ENCODE data around the gene RILPL2. TPM values are rescaled to one million over a fixed set of nuclear protein-coding genes. Genes with fewer than 3 reads are reported as not detected.

RILPL2 gene
- total and polyA plus RNA-seq, 2 of the 13 experiments (the other 11 are each of a cell fraction or from before 2014, with no cell fraction given), result 2.7 to 8.1 TPM

DNA sequence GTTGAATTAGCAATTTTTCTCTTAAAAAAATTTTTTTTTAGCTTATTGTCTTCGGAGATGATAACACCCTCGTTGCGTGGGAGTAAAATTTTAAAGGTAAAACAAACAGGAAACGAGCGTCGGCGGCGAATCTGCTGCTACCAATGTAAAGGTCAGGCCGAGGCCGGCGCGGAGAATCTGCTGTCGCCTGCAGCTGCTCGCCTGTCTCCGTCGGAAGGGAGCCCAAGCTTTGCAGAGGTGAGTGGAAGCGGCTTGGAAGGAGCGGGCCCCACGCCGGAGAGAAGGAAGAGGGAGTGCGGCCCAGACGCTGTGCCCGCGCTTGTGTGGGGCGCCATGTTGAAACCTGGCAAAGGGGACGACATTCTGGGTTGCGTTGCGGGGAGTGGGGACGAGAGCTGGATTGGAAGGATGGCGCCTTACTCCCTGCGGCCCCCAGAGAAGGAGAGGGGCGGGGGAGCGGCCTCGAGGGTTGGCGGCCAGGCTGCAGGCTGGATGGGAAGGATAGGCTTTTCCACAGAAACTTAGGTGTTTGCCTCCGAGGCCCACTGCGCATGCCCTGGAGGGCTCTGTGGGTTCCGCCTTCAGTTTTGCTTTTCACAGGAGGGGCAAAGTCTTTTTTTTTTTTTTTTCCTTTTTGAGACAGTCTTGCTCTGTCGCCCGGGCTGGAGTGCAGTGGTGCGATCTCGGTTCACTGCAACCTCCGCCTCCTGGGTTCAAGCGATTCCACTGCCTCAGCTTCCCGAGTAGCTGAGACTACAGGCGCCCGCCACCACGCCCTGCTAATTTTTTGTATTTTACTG, 21.7 kb upstream of the RILPL2 start, which contains the start of gene SNRNP35 (continued):
- TF ChIP-seq, protein P1, sequence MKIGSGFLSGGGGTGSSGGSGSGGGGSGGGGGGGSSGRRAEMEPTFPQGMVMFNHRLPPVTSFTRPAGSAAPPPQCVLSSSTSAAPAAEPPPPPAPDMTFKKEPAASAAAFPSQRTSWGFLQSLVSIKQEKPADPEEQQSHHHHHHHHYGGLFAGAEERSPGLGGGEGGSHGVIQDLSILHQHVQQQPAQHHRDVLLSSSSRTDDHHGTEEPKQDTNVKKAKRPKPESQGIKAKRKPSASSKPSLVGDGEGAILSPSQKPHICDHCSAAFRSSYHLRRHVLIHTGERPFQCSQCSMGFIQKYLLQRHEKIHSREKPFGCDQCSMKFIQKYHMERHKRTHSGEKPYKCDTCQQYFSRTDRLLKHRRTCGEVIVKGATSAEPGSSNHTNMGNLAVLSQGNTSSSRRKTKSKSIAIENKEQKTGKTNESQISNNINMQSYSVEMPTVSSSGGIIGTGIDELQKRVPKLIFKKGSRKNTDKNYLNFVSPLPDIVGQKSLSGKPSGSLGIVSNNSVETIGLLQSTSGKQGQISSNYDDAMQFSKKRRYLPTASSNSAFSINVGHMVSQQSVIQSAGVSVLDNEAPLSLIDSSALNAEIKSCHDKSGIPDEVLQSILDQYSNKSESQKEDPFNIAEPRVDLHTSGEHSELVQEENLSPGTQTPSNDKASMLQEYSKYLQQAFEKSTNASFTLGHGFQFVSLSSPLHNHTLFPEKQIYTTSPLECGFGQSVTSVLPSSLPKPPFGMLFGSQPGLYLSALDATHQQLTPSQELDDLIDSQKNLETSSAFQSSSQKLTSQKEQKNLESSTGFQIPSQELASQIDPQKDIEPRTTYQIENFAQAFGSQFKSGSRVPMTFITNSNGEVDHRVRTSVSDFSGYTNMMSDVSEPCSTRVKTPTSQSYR (CRISPR knock-in tag; IDR thresholded peaks at IDR 0.05; ENCODE audit: borderline replicate concordance), result peak; percentile 26; the same call in 1 of the 2 replicates
- TF ChIP-seq FOXM1 (CRISPR knock-in tag; IDR thresholded peaks at IDR 0.05) (no peak), SNRNP70 (IDR thresholded peaks at IDR 0.05; ENCODE audit: low read depth, low read length) (no peak), MED8 (CRISPR knock-in tag; IDR thresholded peaks at IDR 0.05; ENCODE audit: insufficient replicate concordance) (no peak), ZNF816 (CRISPR knock-in tag; IDR thresholded peaks at IDR 0.05; ENCODE audit: borderline replicate concordance) (peak; percentile 49; the same call in 1 of the 2 replicates), CC2D1A (CRISPR knock-in tag; IDR thresholded peaks at IDR 0.05) (no peak), MTA3 (CRISPR knock-in tag; IDR thresholded peaks at IDR 0.05) (no peak), ZNF780A (CRISPR knock-in tag; IDR thresholded peaks at IDR 0.05) (no peak), MBD4 (IDR thresholded peaks at IDR 0.05; ENCODE audit: borderline replicate concordance, low read length) (no peak), ZNF274 (CRISPR knock-in tag; IDR thresholded peaks at IDR 0.05) (peak; percentile 73; the same call in 1 of the 2 replicates), CBX5 (CRISPR knock-in tag; IDR thresholded peaks at IDR 0.05; ENCODE audit: borderline replicate concordance) (peak; percentile 86; the same call in 1 of the 2 replicates), ZFY (CRISPR knock-in tag; IDR thresholded peaks at IDR 0.05) (peak; percentile 95), NCOA1 (CRISPR knock-in tag; IDR thresholded peaks at IDR 0.05) (peak; percentile 79; the same call in 1 of the 2 replicates), ZNF329 (CRISPR knock-in tag; IDR thresholded peaks at IDR 0.05; ENCODE audit: low read depth) (no peak), ESRRA (CRISPR knock-in tag; IDR thresholded peaks at IDR 0.05; ENCODE audit: low read depth) (peak; percentile 75), PHF5A (CRISPR knock-in tag; IDR thresholded peaks at IDR 0.05; ENCODE audit: low read depth, unreplicated experiment) (no peak), ZNF879 (CRISPR knock-in tag; IDR thresholded peaks at IDR 0.05) (peak; percentile 64; the same call in 1 of the 2 replicates), AGO2 (optimal IDR thresholded peaks at IDR 0.05; ENCODE audit: low read depth, low read length) (peak; percentile 63), MTF1 (CRISPR knock-in tag; IDR thresholded peaks at IDR 0.05) (no peak)
- TF ChIP-seq, protein P2, sequence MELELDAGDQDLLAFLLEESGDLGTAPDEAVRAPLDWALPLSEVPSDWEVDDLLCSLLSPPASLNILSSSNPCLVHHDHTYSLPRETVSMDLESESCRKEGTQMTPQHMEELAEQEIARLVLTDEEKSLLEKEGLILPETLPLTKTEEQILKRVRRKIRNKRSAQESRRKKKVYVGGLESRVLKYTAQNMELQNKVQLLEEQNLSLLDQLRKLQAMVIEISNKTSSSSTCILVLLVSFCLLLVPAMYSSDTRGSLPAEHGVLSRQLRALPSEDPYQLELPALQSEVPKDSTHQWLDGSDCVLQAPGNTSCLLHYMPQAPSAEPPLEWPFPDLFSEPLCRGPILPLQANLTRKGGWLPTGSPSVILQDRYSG (CRISPR knock-in tag; IDR thresholded peaks at IDR 0.05), result no peak
- TF ChIP-seq, protein P3, sequence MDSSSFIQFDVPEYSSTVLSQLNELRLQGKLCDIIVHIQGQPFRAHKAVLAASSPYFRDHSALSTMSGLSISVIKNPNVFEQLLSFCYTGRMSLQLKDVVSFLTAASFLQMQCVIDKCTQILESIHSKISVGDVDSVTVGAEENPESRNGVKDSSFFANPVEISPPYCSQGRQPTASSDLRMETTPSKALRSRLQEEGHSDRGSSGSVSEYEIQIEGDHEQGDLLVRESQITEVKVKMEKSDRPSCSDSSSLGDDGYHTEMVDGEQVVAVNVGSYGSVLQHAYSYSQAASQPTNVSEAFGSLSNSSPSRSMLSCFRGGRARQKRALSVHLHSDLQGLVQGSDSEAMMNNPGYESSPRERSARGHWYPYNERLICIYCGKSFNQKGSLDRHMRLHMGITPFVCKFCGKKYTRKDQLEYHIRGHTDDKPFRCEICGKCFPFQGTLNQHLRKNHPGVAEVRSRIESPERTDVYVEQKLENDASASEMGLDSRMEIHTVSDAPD (CRISPR knock-in tag; IDR thresholded peaks at IDR 0.05), result 0 out of 2 replicates have a peak, but pooled peaks have one; percentile 18

Measured in HepG2 (cell line).